Inflammatory macrophage treated with lipopolysaccharide for 4 hours (primary cell): ENCODE measurements around the gene TNS1.
"Not testable (repeated sequence)": the region's sequence is repeated elsewhere in the genome, so short reads cannot be mapped to it uniquely, and the experiment has no call there.

ENCODE experiments used
- DNase-seq: peaks from one replicate; pipeline ENCODE4 v3.0.0-alpha.2; 2020

TNS1 gene

DNA sequence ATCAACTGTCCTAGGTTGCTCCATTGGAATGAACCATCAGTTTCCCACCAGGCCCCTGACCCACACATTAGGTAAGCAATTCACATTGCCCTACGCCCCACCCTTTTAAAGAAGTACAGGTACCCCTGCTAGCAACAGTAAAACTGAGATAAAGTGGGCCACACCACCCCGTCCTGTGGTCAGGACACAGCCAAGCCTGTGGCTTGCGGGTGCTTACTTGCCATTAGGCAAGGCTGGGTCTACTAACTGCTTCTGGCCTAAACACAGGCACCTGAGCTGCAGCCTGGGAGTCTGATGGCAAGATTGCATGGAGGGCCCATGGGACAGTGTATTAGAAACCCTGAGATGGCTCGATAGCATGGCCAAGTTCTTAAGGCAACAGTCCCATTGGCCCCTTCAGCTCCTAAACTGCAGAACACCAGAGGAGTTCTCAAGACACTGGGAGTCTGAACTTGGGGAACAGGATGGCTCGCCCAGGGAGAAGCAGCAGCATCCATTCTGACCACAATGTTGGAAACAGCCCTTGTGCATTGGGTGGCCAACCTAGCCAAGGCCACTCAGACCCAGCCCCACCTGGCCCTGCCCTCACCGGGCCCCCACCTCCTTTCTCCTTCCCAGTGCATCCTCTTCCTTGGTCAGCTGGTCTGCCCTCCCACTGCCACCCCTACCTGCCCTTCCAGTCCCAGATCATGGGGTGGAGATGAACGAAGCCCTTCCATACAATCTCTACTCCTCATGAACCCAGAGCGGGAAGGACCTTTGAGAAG lies 177.1 kb downstream of the TNS1 start:
- no peak for DNase-seq

- DNase-seq: no peak
Measured at GRCh38 chr2:217824223-217824622, 178.6 kb downstream of the TNS1 start.

GRCh38 chr2:217823626-217824025 lies 179.2 kb downstream of the TNS1 start:
- DNase-seq: no peak

GRCh38 chr2:217822296-217823252 lies 180.2 kb downstream of the TNS1 start:
- no peak for DNase-seq

DNA sequence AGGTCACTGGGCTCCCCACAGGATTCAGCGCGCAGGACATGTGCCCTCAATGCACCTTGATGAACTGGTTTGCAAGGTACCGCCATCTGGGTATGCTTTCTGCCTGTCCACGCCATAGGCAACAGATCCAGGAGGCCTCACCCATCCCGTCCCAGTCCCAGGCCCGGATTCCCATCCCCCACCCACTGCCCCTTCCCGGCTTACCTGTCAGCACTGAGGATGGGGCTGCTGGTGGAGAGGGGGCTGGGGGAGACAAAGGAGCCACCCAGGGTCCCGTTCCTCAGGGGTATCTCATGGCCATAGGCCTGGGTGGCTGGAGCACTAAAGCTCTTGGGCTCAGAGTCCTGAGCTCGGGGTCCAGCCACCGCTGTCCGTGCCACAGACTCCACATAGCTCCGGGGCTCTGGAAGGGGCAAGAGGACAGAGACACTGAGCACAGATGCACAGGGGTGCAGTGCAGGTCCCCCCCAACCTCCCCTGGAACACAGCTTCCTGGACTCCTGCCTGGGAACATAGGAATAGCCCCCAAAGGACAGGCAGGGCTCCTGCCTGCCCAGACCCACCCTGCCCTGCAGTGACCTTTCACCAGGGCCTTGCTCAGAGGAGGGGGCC lies 181.2 kb downstream of the TNS1 start:
- DNase-seq: no peak

- DNase-seq: no peak
Measured at GRCh38 chr2:217820904-217821303, 181.9 kb downstream of the TNS1 start.

- peak; percentile 40 for DNase-seq
Measured at GRCh38 chr2:217820091-217820819, 182.5 kb downstream of the TNS1 start.

- DNase-seq: no peak
Measured at GRCh38 chr2:217818293-217818850, 184.4 kb downstream of the TNS1 start.

- DNase-seq: no peak
Measured at GRCh38 chr2:217817466-217818292, 185.1 kb downstream of the TNS1 start.

DNA sequence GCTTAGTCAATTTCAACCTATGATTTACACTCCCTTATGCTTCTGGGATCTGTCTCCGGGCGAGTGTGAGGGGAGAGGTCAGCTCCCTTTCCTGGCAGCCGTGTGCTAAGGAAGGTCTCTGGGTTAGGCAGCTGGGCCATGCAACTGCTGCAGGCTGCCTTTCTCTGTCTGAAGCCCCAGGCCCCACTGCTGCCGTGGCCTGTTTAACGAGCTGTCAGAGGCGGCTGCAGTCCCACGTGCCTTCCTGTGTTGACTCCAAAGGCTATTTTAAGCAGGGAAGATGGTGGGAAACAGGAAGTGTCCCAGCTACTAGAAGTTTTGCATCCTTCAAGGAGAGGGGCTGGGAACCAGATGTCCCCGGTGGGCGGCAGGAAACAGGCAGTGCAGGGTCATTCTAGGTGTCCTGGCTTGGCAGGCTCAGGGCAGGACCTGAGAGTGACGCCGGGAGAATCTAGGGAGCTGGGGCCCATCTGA lies 186.4 kb downstream of the TNS1 start:
- DNase-seq: peak; percentile 40

DNA sequence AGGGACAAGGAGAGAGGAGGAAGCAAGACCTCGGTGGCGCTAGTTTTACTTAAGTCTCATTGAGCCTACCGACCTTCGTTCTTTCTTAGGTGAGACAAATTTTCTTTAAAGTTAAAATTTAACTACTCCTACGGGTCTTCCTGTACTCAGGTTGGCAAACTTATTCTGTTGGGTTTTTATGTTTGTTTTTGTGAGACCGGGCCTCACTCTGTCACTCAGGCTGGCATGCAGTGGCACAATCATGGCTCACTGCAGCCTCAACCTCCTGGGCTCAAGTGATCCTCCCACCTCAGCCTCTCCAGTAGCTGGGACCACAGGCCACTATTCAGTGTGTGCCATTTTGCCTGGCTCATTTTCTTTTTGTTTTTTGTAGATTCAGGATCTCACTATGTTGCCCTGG lies 189.0 kb downstream of the TNS1 start:
- no peak for DNase-seq

DNA sequence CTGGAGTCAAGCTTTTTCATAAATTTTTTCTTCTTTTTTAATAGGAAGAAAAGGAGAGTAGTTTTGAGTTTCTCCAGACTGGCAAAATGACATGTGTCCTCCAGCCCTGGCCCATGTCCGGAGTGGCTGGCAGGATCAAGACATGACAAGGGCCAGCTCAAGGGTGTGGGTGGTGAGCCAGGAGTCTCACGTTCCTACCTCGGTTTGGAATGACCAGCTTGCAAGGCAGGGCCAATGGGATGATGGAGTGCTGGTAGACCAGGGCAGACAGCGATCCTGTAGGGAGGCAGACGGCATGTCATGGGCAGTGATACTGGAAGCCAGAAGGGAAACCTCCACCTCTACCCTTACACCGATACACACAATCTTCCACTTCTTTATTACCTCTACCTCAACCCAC lies 190.6 kb downstream of the TNS1 start:
- no peak for DNase-seq

GRCh38 chr2:217810260-217810659 lies 192.5 kb downstream of the TNS1 start:
- no peak for DNase-seq

- DNase-seq: no peak
Measured at GRCh38 chr2:217809736-217810135, 193.1 kb downstream of the TNS1 start.

- not testable (repeated sequence) for DNase-seq
Measured at GRCh38 chr2:217808967-217809366, 193.8 kb downstream of the TNS1 start.

- DNase-seq: no peak
Measured at GRCh38 chr2:217808326-217808725, 194.5 kb downstream of the TNS1 start.

DNA sequence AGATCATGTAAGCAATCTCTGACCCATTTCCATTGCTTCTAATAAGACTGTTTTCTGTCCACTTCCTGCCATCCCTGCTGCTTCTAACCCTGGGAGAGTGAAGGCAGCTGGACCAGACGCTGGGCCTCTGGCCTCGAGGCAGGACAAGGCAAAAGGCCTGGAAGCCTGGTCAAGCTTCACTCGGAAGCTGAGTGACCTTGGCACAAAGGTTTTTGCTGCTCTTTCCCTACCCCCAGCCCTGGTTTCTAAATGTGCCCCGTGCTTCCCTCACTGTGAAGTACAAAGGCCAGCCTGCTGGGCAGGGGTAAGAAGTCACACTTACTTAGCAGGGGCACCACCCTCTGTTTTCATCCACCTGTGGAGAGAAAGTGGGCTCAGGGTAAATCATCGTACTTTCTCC lies 195.0 kb downstream of the TNS1 start:
- DNase-seq: no peak

DNA sequence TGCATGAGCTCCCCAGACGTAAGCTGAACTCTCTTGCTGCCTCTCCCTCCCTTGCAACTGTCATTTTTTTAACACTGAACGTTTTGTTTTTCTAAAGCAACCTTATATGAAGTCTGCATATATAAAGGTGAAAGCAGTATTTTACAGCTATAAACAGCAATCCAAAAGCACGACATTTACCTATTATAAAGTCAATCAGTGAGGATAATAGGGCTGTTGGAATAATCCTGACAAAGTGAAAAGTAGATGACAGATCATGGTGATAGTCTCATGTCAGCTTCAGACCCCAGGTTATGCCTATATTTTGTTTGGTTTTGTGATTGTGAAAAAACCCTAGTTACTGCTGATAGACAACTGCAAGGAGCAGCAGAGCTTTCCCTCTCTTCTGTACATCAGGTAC lies 195.8 kb downstream of the TNS1 start:
- DNase-seq: no peak

GRCh38 chr2:217806482-217806765 lies 196.4 kb downstream of the TNS1 start:
- DNase-seq: peak; percentile 35

DNA sequence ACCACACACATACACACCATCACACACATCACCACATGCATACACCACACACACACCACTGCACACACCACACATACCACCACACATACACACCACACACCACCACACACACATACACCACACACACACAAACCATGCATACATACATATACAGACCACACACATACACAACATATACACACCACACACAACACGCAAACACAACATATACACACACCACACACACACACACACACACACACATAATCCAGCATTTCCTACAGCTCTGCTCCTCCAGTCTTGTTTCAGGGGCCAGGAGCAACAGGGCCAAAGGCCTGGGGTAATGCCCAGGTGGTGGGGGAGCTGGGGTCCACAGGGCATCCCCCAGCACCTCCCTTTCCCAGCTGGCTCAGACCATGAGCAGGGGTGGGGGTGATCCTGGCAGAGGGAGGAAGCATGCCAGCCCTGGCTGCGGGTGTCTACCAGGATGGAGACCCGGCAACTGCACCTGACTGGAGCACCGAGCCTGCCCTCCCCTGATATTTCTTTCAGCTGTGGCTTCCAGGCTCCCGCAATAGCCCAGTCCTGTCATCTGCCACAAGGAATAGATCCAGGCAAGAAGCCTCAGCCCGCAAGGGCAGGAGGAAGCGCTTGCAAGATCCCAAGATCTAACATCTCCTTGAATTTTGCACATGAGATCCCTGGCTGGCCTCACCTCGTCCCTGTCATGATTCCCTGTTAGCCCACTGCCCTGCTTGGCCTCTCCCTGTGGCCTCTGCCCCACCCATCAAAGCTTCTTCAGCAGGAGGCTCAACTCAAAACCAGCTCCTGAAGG lies 196.9 kb downstream of the TNS1 start:
- no peak for DNase-seq
